C4-2B (cell line): ENCODE results near the gene ZBTB11.

Source experiments
- ZFX ChIP-seq: fragments of 450-650 bp; IDR thresholded peaks from 2 replicates; pipeline ENCODE4 v1.6.1; 2017
- TF ChIP-seq, protein P1 (sequence below): fragments of 450-650 bp; conservative IDR thresholded peaks from 2 replicates; pipeline ENCODE4 v1.5.1; 2017; ENCODE audit warnings: mild to moderate bottlenecking

DNA sequence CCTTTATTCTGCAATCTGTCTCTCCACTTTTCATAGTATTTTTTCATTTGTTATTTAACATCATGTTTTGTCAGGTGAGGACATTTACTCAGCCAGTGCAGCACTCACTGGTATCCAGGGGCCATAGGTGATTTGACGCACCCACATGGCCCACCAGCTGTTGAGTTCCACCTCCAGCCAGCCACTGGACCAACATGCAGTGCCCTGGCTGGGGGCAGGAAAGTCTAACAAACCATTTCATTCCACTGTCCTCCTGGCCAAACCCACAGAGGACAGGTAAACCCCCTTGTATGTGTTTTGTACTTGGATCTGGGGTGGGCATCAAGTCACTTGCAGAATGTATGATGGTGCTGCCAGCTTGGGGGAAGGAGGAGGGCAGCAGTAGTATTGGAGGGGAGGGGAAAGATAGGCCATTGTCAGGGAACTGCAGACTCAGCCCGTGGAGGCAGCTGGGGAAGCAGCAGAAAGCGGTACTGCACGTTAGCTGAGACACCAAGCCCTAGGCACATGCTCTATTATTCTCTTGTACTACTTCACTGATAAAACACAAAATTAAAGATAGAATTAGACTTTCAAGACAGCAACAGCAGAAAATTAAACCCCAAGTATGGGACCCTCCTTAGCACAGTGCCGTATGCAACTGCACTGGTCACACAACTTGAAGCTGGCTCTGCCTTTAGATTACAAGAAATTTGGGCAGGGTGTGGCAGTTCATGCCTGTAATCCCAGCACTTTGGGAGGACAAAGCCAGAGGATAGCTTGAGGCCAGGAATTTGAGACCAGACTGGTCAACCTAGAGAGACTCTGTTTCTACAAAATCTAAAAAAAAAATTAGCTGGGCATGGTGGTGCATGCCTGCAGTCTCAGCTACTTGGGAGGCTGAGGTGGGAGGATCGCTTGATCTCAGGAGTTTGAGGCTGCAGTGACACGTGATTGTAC, 25.0 kb upstream of the ZBTB11 start:
- TF ChIP-seq, protein P1, sequence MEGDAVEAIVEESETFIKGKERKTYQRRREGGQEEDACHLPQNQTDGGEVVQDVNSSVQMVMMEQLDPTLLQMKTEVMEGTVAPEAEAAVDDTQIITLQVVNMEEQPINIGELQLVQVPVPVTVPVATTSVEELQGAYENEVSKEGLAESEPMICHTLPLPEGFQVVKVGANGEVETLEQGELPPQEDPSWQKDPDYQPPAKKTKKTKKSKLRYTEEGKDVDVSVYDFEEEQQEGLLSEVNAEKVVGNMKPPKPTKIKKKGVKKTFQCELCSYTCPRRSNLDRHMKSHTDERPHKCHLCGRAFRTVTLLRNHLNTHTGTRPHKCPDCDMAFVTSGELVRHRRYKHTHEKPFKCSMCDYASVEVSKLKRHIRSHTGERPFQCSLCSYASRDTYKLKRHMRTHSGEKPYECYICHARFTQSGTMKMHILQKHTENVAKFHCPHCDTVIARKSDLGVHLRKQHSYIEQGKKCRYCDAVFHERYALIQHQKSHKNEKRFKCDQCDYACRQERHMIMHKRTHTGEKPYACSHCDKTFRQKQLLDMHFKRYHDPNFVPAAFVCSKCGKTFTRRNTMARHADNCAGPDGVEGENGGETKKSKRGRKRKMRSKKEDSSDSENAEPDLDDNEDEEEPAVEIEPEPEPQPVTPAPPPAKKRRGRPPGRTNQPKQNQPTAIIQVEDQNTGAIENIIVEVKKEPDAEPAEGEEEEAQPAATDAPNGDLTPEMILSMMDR, result no peak
- no peak for TF ChIP-seq ZFX
